HG03060 (cell line): ENCODE data around the gene ASB5.

ENCODE experiments used
- ATAC-seq: cut with Tn5 transposase; IDR thresholded peaks from one replicate; pipeline ENCODE4 v1.9.1; 2021; ENCODE audit warnings: low read depth, moderate number of reproducible peaks; ENCODE audit not compliant: unreplicated experiment

ASB5 gene

GRCh38 chr4:176185051-176185450 lies 84.0 kb downstream of the ASB5 start:
- ATAC-seq, result no peak
